Bronchial epithelial cell (primary cell): ENCODE measurements around the gene ZNF783. TPM values are rescaled to one million over a fixed set of nuclear protein-coding genes. Genes with fewer than 3 reads are reported as not detected.
A peak's percentile ranks its signal among the peaks of the same experiment; 100 is the strongest.
"Not testable (repeated sequence)": the region's sequence is repeated elsewhere in the genome, so short reads cannot be mapped to it uniquely, and the experiment has no call there.

Experiments used
- DNase-seq: peaks from one replicate; pipeline ENCODE4 v3.0.0-alpha.2; 2010; ENCODE audit warnings: low read depth
- FAIRE-seq: peaks from 2 replicates; lab custom pipeline; 2011; peaks lifted over from hg19 to GRCh38; lab: Jason Lieb, UNC
- H3K27me3 ChIP-seq: 2 replicates; pipeline ENCODE4 v1.5.1; 2011; ENCODE audit warnings: low read length; ENCODE audit not compliant: control insufficient read depth, insufficient read depth
- H3K36me3 ChIP-seq: 2 replicates; pipeline ENCODE4 v1.5.1; 2011; ENCODE audit warnings: low read length; ENCODE audit not compliant: control insufficient read depth, insufficient read depth
- H3K4me3 ChIP-seq: 2 replicates; pipeline ENCODE4 v1.5.1; 2011; ENCODE audit warnings: mild to moderate bottlenecking, low read depth, low read length, control low read depth
- total RNA-seq: library from RNA; depleted of rRNA; stranded (reverse); fragments of >200 nt; gene quantifications from 2 replicates; pipeline ENCODE4 v1.2.1, GENCODE V29; 2014
- TF ChIP-seq, protein P1 (sequence below): IDR thresholded peaks from 2 replicates; pipeline ENCODE4 v1.5.1; 2011; ENCODE audit warnings: mild to moderate bottlenecking, moderate library complexity, low read length, control low read depth, inconsistent platforms; ENCODE audit not compliant: insufficient read depth, severe bottlenecking

Gene ZNF783
- total RNA-seq, 1 donor from 2014 or later = 11.3 TPM

DNA sequence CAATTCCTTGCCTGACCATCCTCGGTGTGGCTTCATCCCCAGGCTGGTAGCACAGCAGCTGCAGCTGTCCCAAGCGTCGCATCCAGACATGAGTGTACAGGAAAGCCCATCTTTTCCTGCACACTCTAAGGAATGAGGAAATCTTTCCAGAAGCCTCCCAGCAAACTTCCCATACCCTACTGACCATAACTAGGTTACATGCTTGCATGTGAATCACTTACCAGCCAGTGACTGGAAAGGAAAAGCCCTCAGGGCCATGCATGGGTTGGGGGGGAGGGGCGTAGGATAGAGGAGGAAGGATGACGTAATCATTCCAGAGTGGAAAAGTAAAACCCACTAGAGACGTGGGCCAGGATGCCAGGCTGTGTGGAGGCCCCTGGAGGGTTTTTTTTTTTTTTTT is 41.5 kb upstream of the ZNF783 start:
- H3K36me3 ChIP-seq = peaks cover 19% of the 10 kb centered on the region
- no peak overlapping the region for H3K4me3 ChIP-seq
- TF ChIP-seq, protein P1, sequence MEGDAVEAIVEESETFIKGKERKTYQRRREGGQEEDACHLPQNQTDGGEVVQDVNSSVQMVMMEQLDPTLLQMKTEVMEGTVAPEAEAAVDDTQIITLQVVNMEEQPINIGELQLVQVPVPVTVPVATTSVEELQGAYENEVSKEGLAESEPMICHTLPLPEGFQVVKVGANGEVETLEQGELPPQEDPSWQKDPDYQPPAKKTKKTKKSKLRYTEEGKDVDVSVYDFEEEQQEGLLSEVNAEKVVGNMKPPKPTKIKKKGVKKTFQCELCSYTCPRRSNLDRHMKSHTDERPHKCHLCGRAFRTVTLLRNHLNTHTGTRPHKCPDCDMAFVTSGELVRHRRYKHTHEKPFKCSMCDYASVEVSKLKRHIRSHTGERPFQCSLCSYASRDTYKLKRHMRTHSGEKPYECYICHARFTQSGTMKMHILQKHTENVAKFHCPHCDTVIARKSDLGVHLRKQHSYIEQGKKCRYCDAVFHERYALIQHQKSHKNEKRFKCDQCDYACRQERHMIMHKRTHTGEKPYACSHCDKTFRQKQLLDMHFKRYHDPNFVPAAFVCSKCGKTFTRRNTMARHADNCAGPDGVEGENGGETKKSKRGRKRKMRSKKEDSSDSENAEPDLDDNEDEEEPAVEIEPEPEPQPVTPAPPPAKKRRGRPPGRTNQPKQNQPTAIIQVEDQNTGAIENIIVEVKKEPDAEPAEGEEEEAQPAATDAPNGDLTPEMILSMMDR = no peak
- DNase-seq (peak; percentile 84), FAIRE-seq (no peak)
- no peaks in the 10 kb centered on the region for H3K27me3 ChIP-seq

GRCh38 chr7:149223176-149223575 is 38.8 kb upstream of the ZNF783 start:
- DNase-seq (no peak), FAIRE-seq (no peak)
- TF ChIP-seq, protein P1 = no peak
- Histone ChIP-seq H3K36me3 (peaks cover 9% of the 10 kb centered on the region), H3K27me3 (no peaks in the 10 kb centered on the region), H3K4me3 (no peak overlapping the region)

GRCh38 chr7:149223761-149224160 is 38.2 kb upstream of the ZNF783 start:
- TF ChIP-seq, protein P1 = no peak
- H3K36me3 ChIP-seq = peaks cover 9% of the 10 kb centered on the region
- H3K4me3 ChIP-seq = no peak overlapping the region
- FAIRE-seq = no peak
- no peak for DNase-seq
- H3K27me3 ChIP-seq = no peaks in the 10 kb centered on the region

GRCh38 chr7:149224352-149224751 is 37.6 kb upstream of the ZNF783 start:
- FAIRE-seq (no peak), DNase-seq (no peak)
- TF ChIP-seq, protein P1 = no peak
- Histone ChIP-seq H3K36me3 (peaks cover 9% of the 10 kb centered on the region), H3K4me3 (no peak overlapping the region), H3K27me3 (no peaks in the 10 kb centered on the region)

DNA sequence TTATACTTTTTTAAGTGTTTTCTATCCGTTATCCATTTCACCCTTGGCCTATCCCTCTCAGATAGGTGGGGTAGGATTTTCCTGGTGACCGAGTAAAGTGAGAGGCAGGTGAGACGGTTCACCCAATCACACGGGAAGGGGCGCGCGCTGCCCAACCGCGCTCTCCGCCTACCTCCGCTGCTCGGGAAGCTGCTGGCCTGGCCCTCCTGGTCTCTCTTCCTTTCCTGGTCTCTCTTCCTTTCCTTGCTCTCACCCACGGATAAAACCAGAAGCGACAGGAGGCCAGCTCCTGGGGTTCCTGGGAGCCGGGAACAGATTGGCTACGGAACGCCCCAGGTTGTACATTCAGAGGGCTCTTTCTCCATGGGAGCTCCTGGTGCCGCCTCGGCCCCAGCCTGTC is 36.9 kb upstream of the ZNF783 start:
- TF ChIP-seq, protein P1 = no peak
- peaks cover 7% of the 10 kb centered on the region for H3K36me3 ChIP-seq
- FAIRE-seq (no peak), DNase-seq (no peak)
- H3K27me3 ChIP-seq = no peaks in the 10 kb centered on the region
- H3K4me3 ChIP-seq = no peak overlapping the region

GRCh38 chr7:149225656-149226055 is 36.3 kb upstream of the ZNF783 start:
- Histone ChIP-seq H3K27me3 (no peaks in the 10 kb centered on the region), H3K4me3 (no peak overlapping the region), H3K36me3 (peaks cover 7% of the 10 kb centered on the region)
- DNase-seq = no peak
- TF ChIP-seq, protein P1 = no peak
- FAIRE-seq = no peak

GRCh38 chr7:149226366-149226765 is 35.6 kb upstream of the ZNF783 start:
- DNase-seq, H3K36me3 ChIP-seq, H3K4me3 ChIP-seq, FAIRE-seq, H3K27me3 ChIP-seq: not testable (repeated sequence)
